H1 (cell line): Measurements from ENCODE around the gene HPS3. TPM values are rescaled to one million over a fixed set of nuclear protein-coding genes. Genes with fewer than 3 reads are reported as not detected.

ENCODE experiments used
- GTF2F1 ChIP-seq: IDR thresholded peaks from 2 replicates; pipeline ENCODE4 v1.6.1; 2012; ENCODE audit warnings: low read depth, low read length, improper control_type of control experiment, borderline replicate concordance
- polyA plus RNA-seq, 7 experiments: library from polyadenylated mRNA; depleted of rRNA in 3 of 7; stranded (reverse) in 5 of 7; unstranded in 2 of 7; fragments of >200 nt in 5 of 7; fragments of 200-250 nt in 2 of 7; gene quantifications; 1 replicate in 5 of 7; 2 replicates in 1 of 7; 4 replicates in 1 of 7; pipeline versions ENCODE4 v1.2.1 to v1.2.3, GENCODE V29; 2011 to 2013; ENCODE audit warnings: missing spikeins in 2 of 7, mixed read lengths in 2 of 7
- total RNA-seq: library from RNA; stranded (reverse); fragmentation: NEBNext Ultra II Directional; extraction: Animal tissue kit (Norgen Biotek cat#: 25700); gene quantifications from 2 replicates; pipeline ENCODE4 v1.2.1, GENCODE V29; 2021
- TF ChIP-seq, protein P1 (sequence below): IDR thresholded peaks from 2 replicates; pipeline ENCODE4 v1.6.1; 2012; ENCODE audit warnings: inconsistent platforms

Gene HPS3
- total and polyA plus RNA-seq, 2 of the 8 experiments (the other 6 are each of a cell fraction or from before 2014, with no cell fraction given): 23.7 to 48.7 TPM

DNA sequence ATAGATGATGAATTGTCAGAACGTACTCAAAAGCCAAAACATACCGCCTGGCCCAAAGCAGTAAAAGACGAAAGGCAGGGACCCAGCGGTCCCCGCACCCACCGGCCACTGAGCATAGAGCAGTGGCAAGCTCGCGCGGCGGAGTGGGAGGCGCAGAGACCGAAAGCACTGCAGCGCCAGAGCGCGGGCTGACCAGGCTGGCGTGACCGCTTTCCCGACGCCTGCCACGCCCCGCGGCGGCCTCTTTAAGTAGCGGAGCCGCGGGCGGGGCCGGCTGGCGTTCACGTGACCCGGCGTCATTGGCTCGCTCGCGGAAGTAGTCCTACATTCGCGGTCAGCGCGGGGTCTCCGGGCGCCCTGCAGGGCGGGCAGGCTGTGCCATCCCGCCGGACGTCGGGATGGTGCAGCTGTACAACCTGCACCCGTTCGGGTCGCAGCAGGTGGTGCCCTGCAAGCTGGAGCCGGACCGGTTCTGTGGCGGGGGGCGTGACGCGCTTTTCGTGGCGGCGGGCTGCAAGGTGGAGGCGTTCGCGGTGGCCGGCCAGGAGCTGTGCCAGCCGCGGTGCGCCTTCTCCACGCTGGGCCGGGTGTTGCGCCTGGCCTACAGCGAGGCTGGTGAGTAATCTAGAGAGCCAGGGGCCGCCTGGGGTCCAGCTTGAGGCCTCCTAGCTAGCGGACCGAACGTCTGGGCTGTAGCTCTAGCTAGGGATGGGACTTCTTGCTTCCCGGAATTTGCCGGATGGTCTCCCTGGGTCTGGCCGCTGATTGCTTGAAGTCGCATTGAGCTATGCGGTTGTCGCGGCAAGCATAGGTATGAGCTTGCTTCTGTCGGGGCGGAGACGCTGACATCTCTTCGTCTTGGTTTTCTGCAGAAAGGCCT, at the start of gene HPS3 (continued):
- TF ChIP-seq, protein P1, sequence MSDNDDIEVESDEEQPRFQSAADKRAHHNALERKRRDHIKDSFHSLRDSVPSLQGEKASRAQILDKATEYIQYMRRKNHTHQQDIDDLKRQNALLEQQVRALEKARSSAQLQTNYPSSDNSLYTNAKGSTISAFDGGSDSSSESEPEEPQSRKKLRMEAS: peak; percentile 84
- TF ChIP-seq GTF2F1: no peak; the same call in 1 of the 2 replicates
- TF ChIP-seq, all 59 proteins: peak for 20
